Muscle layer of colon (tissue), 2 donors: ENCODE measurements around the gene CXCR6.

ENCODE experiments used
- H3K27ac ChIP-seq: one replicate; pipeline ENCODE4 v1.7.0; 2013; ENCODE audit warnings: low read depth, mild to moderate bottlenecking, low read length, moderate library complexity
- H3K27me3 ChIP-seq, 2 donors: one replicate each; pipeline ENCODE4 v1.7.0; 2013; ENCODE audit warnings: low read length in 2 of 2, mild to moderate bottlenecking in 2 of 2; ENCODE audit not compliant: insufficient read depth in 2 of 2, control insufficient read depth in 1 of 2
- H3K36me3 ChIP-seq: one replicate; pipeline ENCODE4 v1.7.0; 2013; ENCODE audit warnings: mild to moderate bottlenecking, low read length; ENCODE audit not compliant: insufficient read depth
- H3K4me1 ChIP-seq: one replicate; pipeline ENCODE4 v1.7.0; 2013; ENCODE audit warnings: mild to moderate bottlenecking, low read length; ENCODE audit not compliant: insufficient read depth
- H3K4me3 ChIP-seq, 2 donors: one replicate each; pipeline ENCODE4 v1.7.0; 2013; ENCODE audit warnings: low read length in 2 of 2, low read depth in 1 of 2, mild to moderate bottlenecking in 1 of 2, moderate library complexity in 1 of 2
- H3K9ac ChIP-seq: one replicate; pipeline ENCODE4 v1.7.0; 2013; ENCODE audit warnings: low read length
- H3K9me3 ChIP-seq: one replicate; pipeline ENCODE4 v1.7.0; 2013; ENCODE audit warnings: mild to moderate bottlenecking, low read length
- donor health status: abdominal sarcoma.
- donor health status: Adenocarcinoma of cecum.

The CXCR6 gene

DNA sequence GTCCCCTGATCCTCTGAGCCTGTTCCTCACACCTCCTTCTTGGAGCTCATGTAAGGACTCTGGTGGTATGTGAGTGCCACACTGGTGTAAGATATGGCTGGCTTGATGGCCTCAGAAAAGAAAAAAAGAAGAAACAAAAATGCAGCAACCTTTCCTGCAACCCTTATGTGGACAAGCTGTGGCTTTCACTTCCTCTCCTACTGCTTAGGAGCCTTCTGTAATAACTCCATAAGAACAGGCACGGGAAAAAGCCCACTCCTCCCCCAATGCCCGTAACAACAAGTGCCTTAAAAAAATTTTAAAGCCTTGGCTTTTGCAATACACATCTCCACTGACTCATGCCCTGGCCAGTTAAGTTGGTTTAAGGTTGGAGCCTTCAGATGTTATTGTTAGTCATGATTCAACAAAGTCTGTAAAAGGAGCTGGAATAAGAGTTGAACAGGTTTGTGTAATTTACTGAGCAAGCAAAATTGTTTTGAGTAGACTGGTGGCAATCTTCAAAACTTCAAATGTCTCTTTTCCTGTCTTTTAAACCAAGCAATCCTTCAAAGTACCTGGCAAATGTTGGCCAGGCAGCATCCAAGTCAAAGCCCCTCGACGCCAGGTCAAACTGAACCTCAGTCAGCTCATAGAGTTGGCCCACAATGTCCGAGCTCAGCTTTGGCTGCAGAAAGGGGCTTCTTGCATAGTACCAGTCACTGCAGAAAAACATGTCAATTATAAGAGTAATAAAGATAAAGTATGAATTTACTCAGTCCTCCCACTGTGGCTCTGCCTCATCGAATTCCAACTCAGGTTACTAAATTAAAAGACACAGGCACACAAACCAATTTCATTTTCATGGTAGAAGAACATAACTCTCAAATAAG is 29.5 kb downstream of the CXCR6 start:
- no peaks in the 10 kb centered on the region for H3K27me3 ChIP-seq
- H3K9ac ChIP-seq, result no peak overlapping the region
- H3K36me3 ChIP-seq, result peaks cover 58% of the 10 kb centered on the region
- H3K4me1 ChIP-seq, result peaks cover 32% of the 10 kb centered on the region
- H3K27ac ChIP-seq, result peak overlapping the region; percentile 61
- H3K9me3 ChIP-seq, result no peaks in the 10 kb centered on the region
- no peak overlapping the region for H3K4me3 ChIP-seq

GRCh38 chr3:45974686-45975085 is 31.4 kb downstream of the CXCR6 start:
- no peaks in the 10 kb centered on the region for H3K9me3 ChIP-seq
- peaks cover 59% of the 10 kb centered on the region for H3K36me3 ChIP-seq
- no peak overlapping the region for H3K9ac ChIP-seq
- H3K27me3 ChIP-seq, result no peaks in the 10 kb centered on the region
- H3K27ac ChIP-seq, result no peak overlapping the region
- H3K4me1 ChIP-seq, result peaks cover 27% of the 10 kb centered on the region
- no peak overlapping the region for H3K4me3 ChIP-seq

DNA sequence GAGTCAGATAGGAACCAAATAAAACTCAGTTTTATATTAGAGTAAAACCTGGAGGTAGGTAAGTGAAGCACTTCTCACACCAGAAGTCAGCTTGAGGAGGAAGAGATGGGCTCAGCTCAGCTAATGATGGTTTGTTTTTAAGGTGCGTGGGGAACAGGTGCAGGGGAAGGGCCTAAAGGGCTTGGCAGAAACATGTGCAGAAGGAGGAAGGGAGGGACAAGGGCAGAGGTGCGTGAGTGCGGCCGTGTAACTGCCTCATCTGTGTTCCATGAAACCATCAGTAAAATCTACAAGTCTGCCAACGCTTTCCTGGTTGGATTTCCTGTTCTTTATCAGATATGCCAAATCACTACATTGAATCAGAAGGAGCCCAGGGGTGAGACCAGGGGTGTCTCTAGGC is 32.4 kb downstream of the CXCR6 start:
- no peaks in the 10 kb centered on the region for H3K27me3 ChIP-seq
- H3K36me3 ChIP-seq, result peaks cover 58% of the 10 kb centered on the region
- H3K9ac ChIP-seq, result no peak overlapping the region
- H3K27ac ChIP-seq, result no peak overlapping the region
- H3K4me1 ChIP-seq, result peaks cover 27% of the 10 kb centered on the region
- no peak overlapping the region for H3K4me3 ChIP-seq
- no peaks in the 10 kb centered on the region for H3K9me3 ChIP-seq

DNA sequence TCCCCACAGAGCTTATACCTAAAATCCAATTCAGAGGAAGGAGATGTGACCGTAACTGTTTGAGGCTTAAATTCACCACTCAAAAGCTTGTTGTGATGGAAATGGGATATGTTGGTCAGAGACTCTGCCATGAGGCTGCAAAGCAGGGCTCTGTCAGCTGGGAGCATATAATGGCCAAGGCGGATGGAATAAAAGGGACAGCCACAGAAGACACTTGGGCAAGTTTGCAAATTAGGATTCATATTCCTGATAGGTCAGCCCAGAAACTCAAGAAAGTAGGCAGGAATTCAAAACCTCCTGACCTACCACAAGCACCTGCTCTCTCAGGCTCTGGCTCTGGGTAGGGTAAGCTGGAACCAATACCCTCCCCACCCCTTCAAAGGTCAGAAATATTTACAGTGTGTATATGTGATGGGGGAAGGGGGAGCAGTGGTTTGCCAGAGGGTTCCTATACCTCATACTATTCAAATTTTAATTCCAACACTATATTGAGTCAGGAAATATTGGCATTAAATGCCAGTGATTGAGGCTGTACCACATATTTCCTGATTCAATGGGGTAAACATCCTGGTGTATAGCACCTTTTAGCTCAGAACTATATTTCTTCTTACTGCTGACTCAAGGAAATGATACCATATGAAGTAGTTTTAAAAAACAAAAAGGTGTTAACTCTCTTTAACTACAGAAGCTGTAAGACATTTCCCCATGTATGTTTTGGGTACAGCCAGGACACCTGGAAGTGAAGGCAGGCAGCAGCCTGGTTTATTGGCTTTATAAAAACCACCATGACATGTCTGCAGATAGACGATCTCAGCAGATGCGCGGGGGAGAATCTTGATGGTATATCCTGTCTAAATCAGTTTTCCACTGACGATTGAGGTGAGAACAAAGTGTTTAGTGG is 33.2 kb downstream of the CXCR6 start:
- no peak overlapping the region for H3K4me3 ChIP-seq
- H3K27me3 ChIP-seq, result no peaks in the 10 kb centered on the region
- H3K4me1 ChIP-seq, result peaks cover 33% of the 10 kb centered on the region
- H3K9ac ChIP-seq, result no peak overlapping the region
- peaks cover 66% of the 10 kb centered on the region for H3K36me3 ChIP-seq
- H3K9me3 ChIP-seq, result no peaks in the 10 kb centered on the region
- no peak overlapping the region for H3K27ac ChIP-seq

- H3K36me3 ChIP-seq, result peaks cover 79% of the 10 kb centered on the region
- H3K9ac ChIP-seq, result no peak overlapping the region
- no peaks in the 10 kb centered on the region for H3K27me3 ChIP-seq
- no peaks in the 10 kb centered on the region for H3K9me3 ChIP-seq
- no peak overlapping the region for H3K4me3 ChIP-seq
- H3K27ac ChIP-seq, result no peak overlapping the region
- H3K4me1 ChIP-seq, result peaks cover 28% of the 10 kb centered on the region
These were observed 34.9 kb downstream of the CXCR6 start for GRCh38 chr3:45978006-45978761.

GRCh38 chr3:45979378-45979777 is 36.1 kb downstream of the CXCR6 start:
- Histone ChIP-seq H3K27ac (no peak overlapping the region), H3K9me3 (no peaks in the 10 kb centered on the region), H3K36me3 (peaks cover 90% of the 10 kb centered on the region), H3K27me3 (no peaks in the 10 kb centered on the region), H3K9ac (no peak overlapping the region), H3K4me3 (no peak overlapping the region), H3K4me1 (peaks cover 40% of the 10 kb centered on the region)

DNA sequence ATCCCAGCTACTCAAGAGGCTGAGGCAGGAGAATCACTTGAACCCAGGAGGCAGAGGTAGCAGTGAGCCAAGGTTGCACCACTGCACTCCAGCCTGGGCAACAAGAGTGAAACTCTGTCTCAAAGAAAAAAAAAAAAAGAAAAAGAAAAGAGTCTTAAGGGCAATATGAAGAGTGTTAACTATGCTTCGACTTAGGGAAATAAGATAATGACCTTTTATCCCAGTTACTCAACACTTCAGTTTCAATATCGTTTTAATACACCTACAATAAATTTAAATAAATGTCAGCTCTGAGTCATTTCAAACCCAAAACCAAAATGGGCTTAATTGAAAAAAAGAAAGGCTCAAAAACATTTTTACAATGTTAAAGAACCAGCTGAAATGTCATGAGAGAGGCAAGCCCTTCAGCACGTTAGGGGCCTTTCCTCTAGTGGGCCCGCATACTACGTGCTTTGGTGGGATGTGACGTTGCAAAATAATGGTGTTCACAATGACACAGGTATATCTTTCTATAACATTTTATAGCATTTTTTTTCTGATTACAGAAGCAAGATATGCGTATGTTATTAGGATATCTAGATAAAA is 37.1 kb downstream of the CXCR6 start:
- H3K9ac ChIP-seq, result no peak overlapping the region
- no peaks in the 10 kb centered on the region for H3K27me3 ChIP-seq
- no peak overlapping the region for H3K27ac ChIP-seq
- H3K36me3 ChIP-seq, result peaks cover 81% of the 10 kb centered on the region
- no peak overlapping the region for H3K4me3 ChIP-seq
- H3K9me3 ChIP-seq, result no peaks in the 10 kb centered on the region
- peaks cover 49% of the 10 kb centered on the region for H3K4me1 ChIP-seq

GRCh38 chr3:45980819-45981218 is 37.6 kb downstream of the CXCR6 start:
- Histone ChIP-seq H3K4me3 (no peak overlapping the region), H3K36me3 (peaks cover 76% of the 10 kb centered on the region), H3K9me3 (no peaks in the 10 kb centered on the region), H3K4me1 (peaks cover 54% of the 10 kb centered on the region), H3K27ac (no peak overlapping the region), H3K27me3 (no peaks in the 10 kb centered on the region), H3K9ac (no peak overlapping the region)

DNA sequence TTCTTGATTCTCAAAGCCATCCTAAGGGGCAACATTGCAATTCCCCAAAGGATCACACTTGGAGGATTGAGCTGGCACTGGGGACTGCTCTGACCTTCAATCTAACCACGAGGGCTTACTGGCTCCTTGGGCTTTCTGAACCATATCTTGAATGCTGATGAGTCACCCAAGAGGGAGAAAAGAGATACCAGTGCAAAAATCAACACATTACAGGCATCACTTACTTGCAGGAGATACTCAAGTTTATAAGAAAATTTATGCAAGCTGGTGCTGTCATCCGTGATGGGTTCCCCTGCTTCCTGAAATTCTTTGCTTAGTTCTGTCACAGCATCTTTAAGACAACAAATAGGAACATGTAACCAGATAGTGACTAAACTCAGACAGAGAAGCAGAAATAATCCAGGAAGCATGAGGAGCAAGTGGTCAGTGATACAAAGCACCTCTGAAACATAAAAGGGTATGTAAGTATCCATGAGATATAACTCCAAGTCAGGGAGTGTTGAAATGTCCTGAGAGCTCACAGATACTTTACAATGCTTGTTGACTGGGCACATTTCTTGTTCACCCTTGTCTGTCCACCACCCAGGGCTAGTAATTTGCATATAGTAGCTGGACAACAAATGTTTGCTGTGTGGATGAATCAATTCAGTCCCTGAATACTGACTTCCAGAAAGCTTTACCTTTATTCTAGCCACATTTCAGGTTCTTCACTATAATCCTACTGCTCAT is 38.2 kb downstream of the CXCR6 start:
- H3K36me3 ChIP-seq, result peaks cover 69% of the 10 kb centered on the region
- peaks cover 57% of the 10 kb centered on the region for H3K4me1 ChIP-seq
- no peak overlapping the region for H3K4me3 ChIP-seq
- H3K9ac ChIP-seq, result no peak overlapping the region
- H3K27me3 ChIP-seq, result no peaks in the 10 kb centered on the region
- no peak overlapping the region for H3K27ac ChIP-seq
- no peaks in the 10 kb centered on the region for H3K9me3 ChIP-seq

- Histone ChIP-seq H3K27ac (peak overlapping the region; percentile 28), H3K9ac (no peak overlapping the region)
These were observed 40.5 kb downstream of the CXCR6 start for GRCh38 chr3:45983770-45984169.

More at GRCh38 chr3:45983770-45984169, 40.5 kb downstream of the CXCR6 start:
- H3K9me3 ChIP-seq, result no peaks in the 10 kb centered on the region
- H3K4me3 ChIP-seq, result peak overlapping the region in 1 of 2 donors; percentile 4
- H3K36me3 ChIP-seq, result peaks cover 51% of the 10 kb centered on the region
- H3K27me3 ChIP-seq, result no peaks in the 10 kb centered on the region
- peaks cover 66% of the 10 kb centered on the region for H3K4me1 ChIP-seq
